ENCODE measurements around the gene MYO16. TPM values are rescaled to one million over a fixed set of nuclear protein-coding genes. Genes with fewer than 3 reads are reported as not detected.
A peak's percentile ranks its signal among the peaks of the same experiment; 100 is the strongest.
"Not testable (repeated sequence)": the region's sequence is repeated elsewhere in the genome, so short reads cannot be mapped to it uniquely, and the experiment has no call there.

The MYO16 gene
- polyA plus RNA-seq, 1 donor from 2014 or later, result 2.5 TPM

DNA sequence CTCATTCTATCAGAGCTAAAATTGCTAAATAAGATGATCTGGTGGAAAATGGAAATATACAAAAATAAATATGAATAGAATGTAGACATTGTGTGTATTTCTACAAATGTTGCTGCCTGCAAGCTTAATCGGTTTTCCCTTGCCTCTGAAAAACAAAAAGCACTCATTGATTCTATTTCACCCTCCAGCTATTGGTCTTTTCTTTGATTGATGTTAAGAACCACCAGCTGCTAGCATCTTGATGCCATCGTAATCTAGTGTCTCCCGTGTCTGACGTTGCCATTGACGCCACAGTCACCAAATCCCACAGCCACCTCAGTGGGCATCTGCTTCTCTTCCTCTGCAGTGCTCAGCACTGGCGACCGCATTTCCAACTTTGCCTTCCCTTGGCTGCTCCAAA is 461.8 kb downstream of the MYO16 start:
- Histone ChIP-seq H3K9ac (ENCODE audit: low read length) (no peak overlapping the region), H3K27me3 (ENCODE audit: insufficient read depth, low read depth, low read length) (no peaks in the 10 kb centered on the region), H3K4me2 (ENCODE audit: low read length) (no peak overlapping the region), H2AFZ (ENCODE audit: low read depth, low read length) (no peak overlapping the region), H3K36me3 (ENCODE audit: insufficient read depth, low read length) (no peaks in the 10 kb centered on the region), H3K9me3 (ENCODE audit: low read length) (no peaks in the 10 kb centered on the region), H3K79me2 (replicated peaks; ENCODE audit: insufficient read depth, low read length) (no peaks in the 10 kb centered on the region), H3F3A (ENCODE audit: insufficient read depth, low read length, poor library complexity, severe bottlenecking) (no peaks in the 10 kb centered on the region), H4K20me1 (ENCODE audit: insufficient read depth) (no peaks in the 10 kb centered on the region), H3K27ac (ENCODE audit: low read length) (peak overlapping the region; percentile 64), H3K4me3 (ENCODE audit: low read length) (no peak overlapping the region), H3K9me2 (ENCODE audit: insufficient read depth, low read length) (no peaks in the 10 kb centered on the region)
- TF ChIP-seq POLR2AphosphoS5 (IDR thresholded peaks at IDR 0.05), result no peak
- TF ChIP-seq, protein P1, sequence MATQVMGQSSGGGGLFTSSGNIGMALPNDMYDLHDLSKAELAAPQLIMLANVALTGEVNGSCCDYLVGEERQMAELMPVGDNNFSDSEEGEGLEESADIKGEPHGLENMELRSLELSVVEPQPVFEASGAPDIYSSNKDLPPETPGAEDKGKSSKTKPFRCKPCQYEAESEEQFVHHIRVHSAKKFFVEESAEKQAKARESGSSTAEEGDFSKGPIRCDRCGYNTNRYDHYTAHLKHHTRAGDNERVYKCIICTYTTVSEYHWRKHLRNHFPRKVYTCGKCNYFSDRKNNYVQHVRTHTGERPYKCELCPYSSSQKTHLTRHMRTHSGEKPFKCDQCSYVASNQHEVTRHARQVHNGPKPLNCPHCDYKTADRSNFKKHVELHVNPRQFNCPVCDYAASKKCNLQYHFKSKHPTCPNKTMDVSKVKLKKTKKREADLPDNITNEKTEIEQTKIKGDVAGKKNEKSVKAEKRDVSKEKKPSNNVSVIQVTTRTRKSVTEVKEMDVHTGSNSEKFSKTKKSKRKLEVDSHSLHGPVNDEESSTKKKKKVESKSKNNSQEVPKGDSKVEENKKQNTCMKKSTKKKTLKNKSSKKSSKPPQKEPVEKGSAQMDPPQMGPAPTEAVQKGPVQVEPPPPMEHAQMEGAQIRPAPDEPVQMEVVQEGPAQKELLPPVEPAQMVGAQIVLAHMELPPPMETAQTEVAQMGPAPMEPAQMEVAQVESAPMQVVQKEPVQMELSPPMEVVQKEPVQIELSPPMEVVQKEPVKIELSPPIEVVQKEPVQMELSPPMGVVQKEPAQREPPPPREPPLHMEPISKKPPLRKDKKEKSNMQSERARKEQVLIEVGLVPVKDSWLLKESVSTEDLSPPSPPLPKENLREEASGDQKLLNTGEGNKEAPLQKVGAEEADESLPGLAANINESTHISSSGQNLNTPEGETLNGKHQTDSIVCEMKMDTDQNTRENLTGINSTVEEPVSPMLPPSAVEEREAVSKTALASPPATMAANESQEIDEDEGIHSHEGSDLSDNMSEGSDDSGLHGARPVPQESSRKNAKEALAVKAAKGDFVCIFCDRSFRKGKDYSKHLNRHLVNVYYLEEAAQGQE (IDR thresholded peaks at IDR 0.05; ENCODE audit: borderline replicate concordance), result no peak

DNA sequence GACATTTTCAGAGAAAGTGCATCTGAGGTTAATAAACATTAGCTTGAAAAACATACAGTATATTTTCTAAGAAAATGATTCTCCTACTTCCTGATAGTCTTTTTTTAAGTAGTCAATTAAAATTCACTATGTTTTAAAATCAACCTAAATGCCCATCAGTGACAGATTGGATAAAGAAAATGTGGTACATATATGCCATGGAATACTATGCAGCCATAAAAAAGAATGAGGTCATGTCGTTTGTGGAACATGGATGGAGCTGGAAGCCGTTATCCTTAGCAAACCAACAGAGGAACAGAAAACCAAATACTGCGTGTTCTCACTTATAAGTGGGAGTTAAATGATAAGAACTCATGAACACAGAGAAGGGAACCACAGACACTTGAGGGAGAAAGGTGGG is 462.8 kb downstream of the MYO16 start:
- H3K9me3 ChIP-seq (ENCODE audit: low read length); H3K27ac ChIP-seq (ENCODE audit: low read length); H3F3A ChIP-seq (ENCODE audit: insufficient read depth, low read length, poor library complexity, severe bottlenecking); H3K4me2 ChIP-seq (ENCODE audit: low read length); H3K36me3 ChIP-seq (ENCODE audit: insufficient read depth, low read length); H2AFZ ChIP-seq (ENCODE audit: low read depth, low read length); H3K9ac ChIP-seq (ENCODE audit: low read length); H3K79me2 ChIP-seq (replicated peaks; ENCODE audit: insufficient read depth, low read length); H3K9me2 ChIP-seq (ENCODE audit: insufficient read depth, low read length); H4K20me1 ChIP-seq (ENCODE audit: insufficient read depth); H3K27me3 ChIP-seq (ENCODE audit: insufficient read depth, low read depth, low read length); H3K4me3 ChIP-seq (ENCODE audit: low read length): not testable (repeated sequence)

DNA sequence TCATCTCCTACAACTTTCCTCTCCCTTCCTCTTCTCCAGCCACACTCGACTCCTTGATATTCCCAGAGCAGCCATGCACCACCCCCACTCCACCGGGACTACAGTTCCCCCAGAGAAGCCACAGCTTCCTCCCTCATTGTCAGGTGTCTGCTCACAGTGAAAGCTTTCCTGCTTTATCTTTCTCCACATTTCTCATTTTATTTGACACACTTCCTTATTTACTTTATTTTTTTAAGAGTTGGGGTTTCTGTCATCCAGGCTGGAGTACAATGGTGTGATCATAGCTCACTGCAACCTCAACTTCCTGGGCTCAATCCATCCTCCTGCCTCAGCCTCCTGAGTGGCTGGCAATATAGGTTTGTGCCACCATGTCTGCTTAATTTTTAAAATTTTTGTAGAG is 464.6 kb downstream of the MYO16 start:
- H4K20me1 ChIP-seq (ENCODE audit: insufficient read depth), result no peaks in the 10 kb centered on the region
- no peak overlapping the region for H2AFZ ChIP-seq (ENCODE audit: low read depth, low read length)
- no peak for TF ChIP-seq SMC3 (conservative IDR thresholded peaks at IDR 0.05; ENCODE audit: poor library complexity)
- no peak for TF ChIP-seq RAD21 (conservative IDR thresholded peaks at IDR 0.05)
- no peak for TF ChIP-seq TAF1 (IDR thresholded peaks at IDR 0.05; ENCODE audit: low read depth)
- TF ChIP-seq EP300 (conservative IDR thresholded peaks at IDR 0.05; ENCODE audit: poor library complexity, severe bottlenecking), result no peak
- no peak for TF ChIP-seq EZH2 (IDR thresholded peaks at IDR 0.05; ENCODE audit: borderline replicate concordance, insufficient read depth, low read length, poor library complexity, severe bottlenecking)
- TF ChIP-seq POLR2AphosphoS5 (IDR thresholded peaks at IDR 0.05), result no peak
- TF ChIP-seq, protein P2, sequence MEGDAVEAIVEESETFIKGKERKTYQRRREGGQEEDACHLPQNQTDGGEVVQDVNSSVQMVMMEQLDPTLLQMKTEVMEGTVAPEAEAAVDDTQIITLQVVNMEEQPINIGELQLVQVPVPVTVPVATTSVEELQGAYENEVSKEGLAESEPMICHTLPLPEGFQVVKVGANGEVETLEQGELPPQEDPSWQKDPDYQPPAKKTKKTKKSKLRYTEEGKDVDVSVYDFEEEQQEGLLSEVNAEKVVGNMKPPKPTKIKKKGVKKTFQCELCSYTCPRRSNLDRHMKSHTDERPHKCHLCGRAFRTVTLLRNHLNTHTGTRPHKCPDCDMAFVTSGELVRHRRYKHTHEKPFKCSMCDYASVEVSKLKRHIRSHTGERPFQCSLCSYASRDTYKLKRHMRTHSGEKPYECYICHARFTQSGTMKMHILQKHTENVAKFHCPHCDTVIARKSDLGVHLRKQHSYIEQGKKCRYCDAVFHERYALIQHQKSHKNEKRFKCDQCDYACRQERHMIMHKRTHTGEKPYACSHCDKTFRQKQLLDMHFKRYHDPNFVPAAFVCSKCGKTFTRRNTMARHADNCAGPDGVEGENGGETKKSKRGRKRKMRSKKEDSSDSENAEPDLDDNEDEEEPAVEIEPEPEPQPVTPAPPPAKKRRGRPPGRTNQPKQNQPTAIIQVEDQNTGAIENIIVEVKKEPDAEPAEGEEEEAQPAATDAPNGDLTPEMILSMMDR (IDR thresholded peaks at IDR 0.05; ENCODE audit: poor library complexity, severe bottlenecking), result no peak
- TF ChIP-seq, protein P1 (IDR thresholded peaks at IDR 0.05; ENCODE audit: borderline replicate concordance), result no peak
- no peak for TF ChIP-seq MXI1 (conservative IDR thresholded peaks at IDR 0.05; ENCODE audit: poor library complexity, severe bottlenecking)

More for the DNA sequence above, 464.6 kb downstream of the MYO16 start:
- Histone ChIP-seq H3K36me3 (ENCODE audit: insufficient read depth, low read length) (no peaks in the 10 kb centered on the region), H3K27ac (ENCODE audit: low read length) (no peak overlapping the region), H3F3A (ENCODE audit: insufficient read depth, low read length, poor library complexity, severe bottlenecking) (no peaks in the 10 kb centered on the region), H3K9me2 (ENCODE audit: insufficient read depth, low read length) (no peaks in the 10 kb centered on the region), H3K27me3 (ENCODE audit: insufficient read depth, low read depth, low read length) (no peaks in the 10 kb centered on the region), H3K9me3 (ENCODE audit: low read length) (no peaks in the 10 kb centered on the region), H3K4me3 (ENCODE audit: low read length) (no peak overlapping the region), H3K9ac (ENCODE audit: low read length) (no peak overlapping the region), H3K79me2 (replicated peaks; ENCODE audit: insufficient read depth, low read length) (no peaks in the 10 kb centered on the region), H3K4me2 (ENCODE audit: low read length) (no peak overlapping the region)

All from neural cell (in vitro differentiated cells).